Amygdala (tissue), 56 donors: ENCODE measurements around the gene DHRS7B.
"Not testable (repeated sequence)": the region's sequence is repeated elsewhere in the genome, so short reads cannot be mapped to it uniquely, and the experiment has no call there.

Experiments
- DNase-seq, 56 donors: peaks; one replicate each; lab custom pipeline; 2025; lab: John Stamatoyannopoulos, UW

The DHRS7B gene

GRCh38 chr17:21107067-21107650 lies 19.6 kb upstream of the DHRS7B start:
- not testable (repeated sequence) for DNase-seq

- DNase-seq = no peak
Measured at GRCh38 chr17:21108651-21109050, 18.1 kb upstream of the DHRS7B start.

GRCh38 chr17:21113049-21113690 lies 13.6 kb upstream of the DHRS7B start:
- no peak for DNase-seq

- no peak for DNase-seq
Measured at GRCh38 chr17:21113716-21114115, 13.0 kb upstream of the DHRS7B start.

- not testable (repeated sequence) for DNase-seq
Measured at GRCh38 chr17:21114791-21115190, 12.0 kb upstream of the DHRS7B start.

GRCh38 chr17:21119247-21119918 lies 7.4 kb upstream of the DHRS7B start:
- peak in 44 of 56 donors; percentile 4 to 79 (median 28) for DNase-seq

GRCh38 chr17:21119919-21120249 lies 6.9 kb upstream of the DHRS7B start:
- DNase-seq = no peak

- DNase-seq = no peak
Measured at GRCh38 chr17:21124086-21124485, 2.7 kb upstream of the DHRS7B start.

- DNase-seq = not testable (repeated sequence)
Measured at GRCh38 chr17:21124517-21124916, 2.2 kb upstream of the DHRS7B start.

- DNase-seq = no peak
Measured at GRCh38 chr17:21125862-21126261, 902 bp upstream of the DHRS7B start.

GRCh38 chr17:21127509-21128077 lies 829 bp downstream of the DHRS7B start:
- DNase-seq = no peak

GRCh38 chr17:21129023-21129681 lies 2.4 kb downstream of the DHRS7B start:
- peak in 4 of 56 donors; percentile 5 to 40 (median 18) for DNase-seq

GRCh38 chr17:21131137-21131536 lies 4.4 kb downstream of the DHRS7B start:
- no peak for DNase-seq

GRCh38 chr17:21132428-21132827 lies 5.7 kb downstream of the DHRS7B start:
- DNase-seq = no peak

GRCh38 chr17:21134559-21134958 lies 7.8 kb downstream of the DHRS7B start:
- DNase-seq = no peak

- no peak for DNase-seq
Measured at GRCh38 chr17:21140911-21141310, 14.1 kb downstream of the DHRS7B start.

GRCh38 chr17:21141331-21141730 lies 14.6 kb downstream of the DHRS7B start:
- DNase-seq = no peak

GRCh38 chr17:21142065-21142464 lies 15.3 kb downstream of the DHRS7B start:
- DNase-seq = not testable (repeated sequence)

- DNase-seq = no peak
Measured at GRCh38 chr17:21143695-21144094, 16.9 kb downstream of the DHRS7B start.

GRCh38 chr17:21144299-21144698 lies 17.5 kb downstream of the DHRS7B start:
- not testable (repeated sequence) for DNase-seq

- DNase-seq = no peak
Measured at GRCh38 chr17:21146362-21147015, 19.7 kb downstream of the DHRS7B start.
